Cortex of kidney (tissue), 1 donor: ENCODE data around the gene STRA8.

Experiments
- DNase-seq: peaks from one replicate; lab custom pipeline; 2025; lab: John Stamatoyannopoulos, UW

STRA8 gene

DNA sequence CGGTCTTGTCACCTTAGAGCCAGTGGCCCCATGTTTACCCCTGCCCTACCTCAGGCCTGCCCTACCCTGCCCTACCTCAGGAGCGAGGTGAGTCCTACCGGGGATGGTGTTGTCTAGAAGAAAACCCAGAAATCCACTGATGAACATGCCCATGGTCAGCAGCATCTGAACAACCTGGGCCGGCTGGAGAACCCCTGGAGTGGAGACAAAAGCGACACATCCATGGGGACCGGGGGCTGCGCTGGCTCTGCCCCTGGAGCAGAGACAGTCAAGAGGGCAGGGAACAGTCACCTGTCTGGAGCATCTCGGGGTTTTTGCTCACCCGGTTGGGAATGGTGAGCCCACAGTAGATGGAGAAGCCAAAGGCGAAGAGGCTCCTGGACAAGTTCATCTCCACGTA lies 36.3 kb downstream of the STRA8 start:
- no peak for DNase-seq

DNA sequence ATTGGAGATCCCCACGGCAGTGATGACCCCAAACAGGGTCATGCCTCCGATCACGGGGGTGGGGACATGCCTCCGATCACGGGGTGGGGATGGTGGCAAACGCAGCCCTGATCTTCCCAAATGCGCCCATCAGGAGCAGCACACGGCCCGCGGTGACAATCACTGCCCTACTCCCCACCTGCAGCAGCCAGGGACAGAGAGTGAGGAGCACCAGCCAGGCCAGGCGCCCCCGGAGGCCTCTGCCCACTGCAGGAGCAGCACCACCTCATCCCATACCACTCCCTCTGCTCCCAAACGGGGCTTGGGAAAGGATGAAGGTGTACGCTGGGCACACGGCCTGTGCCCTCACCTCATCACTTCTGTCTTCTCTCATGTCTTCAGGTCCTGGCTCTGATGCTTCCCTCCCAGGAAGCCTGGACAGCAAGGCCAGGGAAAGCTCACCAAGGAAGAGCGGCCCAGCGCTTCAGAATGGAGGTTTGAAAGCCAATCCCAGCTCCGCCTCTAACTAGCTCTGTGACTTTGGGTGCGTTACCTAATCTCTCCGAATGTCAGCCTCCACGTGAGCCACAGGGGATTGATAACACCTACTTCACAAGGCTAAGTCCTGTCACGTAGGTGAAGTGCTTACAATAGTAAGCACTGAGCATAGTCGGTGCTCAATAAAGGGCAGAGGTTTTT lies 37.1 kb downstream of the STRA8 start:
- DNase-seq: no peak

DNA sequence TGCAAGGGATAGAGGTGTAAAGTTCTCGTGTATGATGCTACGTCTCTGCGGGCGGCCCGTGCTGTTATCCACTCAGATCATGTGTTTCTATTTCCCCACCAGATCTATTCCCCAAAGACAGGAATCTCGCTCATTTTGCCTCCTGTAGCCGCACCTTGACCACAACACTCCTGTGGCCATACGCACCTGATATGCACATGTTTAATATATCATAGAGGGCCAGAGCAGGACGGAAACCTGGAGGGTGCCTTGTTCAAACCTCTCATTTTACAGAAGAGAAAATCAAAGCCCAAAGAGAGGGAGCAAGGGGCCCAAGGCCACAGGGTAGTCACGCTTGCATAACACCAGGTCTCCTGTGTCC lies 37.6 kb downstream of the STRA8 start:
- DNase-seq: no peak

DNA sequence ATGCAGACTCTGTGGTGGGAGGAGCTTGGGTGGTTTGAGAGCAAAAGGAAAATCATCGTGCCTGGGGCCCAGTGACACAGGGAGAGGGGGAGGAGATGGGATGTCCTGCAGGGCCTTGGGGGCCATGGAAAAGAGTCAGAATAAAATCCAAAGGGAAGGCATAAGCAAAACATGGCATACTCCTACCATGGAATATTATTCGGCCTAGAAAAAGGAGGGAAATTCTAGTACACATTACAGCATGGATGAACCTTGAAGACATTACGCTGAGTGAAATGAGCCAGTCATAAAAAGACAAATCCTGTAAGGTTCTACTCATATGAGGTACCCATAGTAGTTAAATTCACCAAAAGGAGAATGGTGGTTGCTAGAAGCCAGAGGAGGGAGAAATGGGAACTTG lies 38.7 kb downstream of the STRA8 start:
- DNase-seq: no peak

DNA sequence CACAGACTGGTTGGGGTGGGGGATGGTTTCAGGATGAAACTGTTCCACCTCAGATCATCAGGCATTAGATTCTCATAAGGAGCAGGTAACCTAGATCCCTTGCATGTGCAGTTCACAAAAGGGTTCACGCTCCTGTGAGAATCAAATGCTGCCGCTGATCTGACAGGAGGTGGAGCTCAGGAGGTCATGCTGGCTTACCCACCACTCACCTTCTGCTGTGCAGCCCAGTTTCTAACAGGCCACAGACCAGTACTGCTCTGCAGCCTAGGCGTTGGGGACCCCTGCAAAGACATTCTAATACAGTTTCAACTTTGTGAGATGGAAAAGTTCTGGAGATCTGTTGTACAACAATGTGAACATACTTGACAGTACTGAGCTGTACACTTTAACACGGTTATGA lies 39.9 kb downstream of the STRA8 start:
- no peak for DNase-seq

DNA sequence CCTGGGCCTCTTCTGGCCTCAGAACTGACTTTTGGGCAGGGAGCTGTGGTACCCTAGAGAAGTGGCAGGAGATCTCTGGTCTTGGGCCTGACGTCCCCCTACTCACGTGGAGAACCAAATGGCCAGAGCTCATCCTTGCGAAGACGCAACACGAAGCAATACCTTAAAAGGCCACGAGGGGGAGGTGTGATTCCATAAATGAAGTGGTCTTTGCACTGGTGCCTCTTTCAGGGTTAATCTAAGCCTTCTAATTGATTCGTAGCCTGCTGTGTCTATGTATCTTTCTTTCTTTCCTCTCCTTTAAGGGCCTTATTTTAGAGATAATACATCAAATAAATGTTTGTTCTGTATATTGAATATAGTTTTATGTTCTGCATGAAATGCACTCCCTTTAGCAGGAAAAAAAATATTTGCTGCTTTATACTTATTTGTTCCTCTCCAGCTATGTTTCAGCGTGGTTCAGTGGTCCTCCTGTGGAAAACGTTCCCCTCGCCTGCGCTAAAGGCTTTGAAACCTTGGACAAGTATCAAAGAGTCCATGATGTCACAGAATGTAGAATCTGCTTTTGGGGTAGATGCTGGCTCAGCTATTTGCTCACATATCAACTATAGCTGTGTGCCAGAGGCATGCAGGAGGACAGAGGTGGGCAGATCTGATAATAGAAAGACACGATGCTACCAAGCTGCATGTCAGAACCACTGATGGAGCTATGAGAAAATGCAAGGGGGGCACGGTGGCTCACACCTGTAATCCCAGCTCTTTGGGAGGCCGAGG lies 41.0 kb downstream of the STRA8 start:
- DNase-seq: no peak

DNA sequence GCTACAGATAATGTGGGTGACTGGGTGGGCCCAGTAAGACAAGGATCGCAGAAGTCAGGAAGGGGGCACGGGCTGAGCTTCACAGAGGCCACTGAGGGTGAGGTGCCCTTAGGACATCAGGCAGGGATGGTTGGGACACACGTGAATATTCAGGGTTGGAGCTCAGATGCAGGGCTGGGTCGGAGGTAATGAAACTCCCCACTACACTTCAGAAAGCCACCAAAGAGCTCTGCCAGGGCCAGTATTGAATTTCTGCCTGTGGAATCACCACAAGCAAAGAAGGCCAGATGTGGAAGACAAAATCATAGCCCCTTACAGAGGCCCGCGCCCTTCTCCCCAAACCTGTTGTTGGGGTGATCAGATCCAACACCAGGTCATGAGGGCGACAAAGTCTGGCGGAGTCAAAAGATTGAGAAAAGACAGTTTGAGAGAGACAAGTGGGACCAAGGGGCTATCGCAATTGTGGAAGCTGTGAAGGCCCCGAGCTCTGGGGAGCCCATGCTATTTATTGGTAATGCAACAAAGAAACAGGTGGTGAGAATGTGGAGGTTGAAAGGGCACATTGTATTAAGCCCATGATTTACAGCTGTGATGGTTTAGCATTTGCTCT lies 42.4 kb downstream of the STRA8 start:
- no peak for DNase-seq

DNA sequence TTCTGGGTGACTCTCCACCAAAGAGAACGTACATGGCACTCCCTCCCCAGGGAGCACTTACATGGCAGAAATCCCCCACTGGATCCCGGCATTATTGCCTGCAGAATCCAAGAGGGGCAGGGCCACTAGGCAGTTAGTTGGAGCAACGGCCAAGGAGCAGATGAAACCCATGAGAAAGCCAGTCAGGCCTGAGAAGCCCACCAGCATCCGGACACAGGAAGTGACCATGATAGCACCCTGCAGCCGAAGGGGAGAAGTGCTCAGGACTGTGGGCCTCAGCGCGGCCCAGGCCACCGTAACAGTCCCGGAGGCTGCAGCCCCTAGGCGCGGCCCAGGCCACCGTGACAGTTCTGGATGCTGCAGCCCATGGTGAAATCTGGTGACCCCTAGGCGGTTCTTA lies 43.5 kb downstream of the STRA8 start:
- no peak for DNase-seq

DNA sequence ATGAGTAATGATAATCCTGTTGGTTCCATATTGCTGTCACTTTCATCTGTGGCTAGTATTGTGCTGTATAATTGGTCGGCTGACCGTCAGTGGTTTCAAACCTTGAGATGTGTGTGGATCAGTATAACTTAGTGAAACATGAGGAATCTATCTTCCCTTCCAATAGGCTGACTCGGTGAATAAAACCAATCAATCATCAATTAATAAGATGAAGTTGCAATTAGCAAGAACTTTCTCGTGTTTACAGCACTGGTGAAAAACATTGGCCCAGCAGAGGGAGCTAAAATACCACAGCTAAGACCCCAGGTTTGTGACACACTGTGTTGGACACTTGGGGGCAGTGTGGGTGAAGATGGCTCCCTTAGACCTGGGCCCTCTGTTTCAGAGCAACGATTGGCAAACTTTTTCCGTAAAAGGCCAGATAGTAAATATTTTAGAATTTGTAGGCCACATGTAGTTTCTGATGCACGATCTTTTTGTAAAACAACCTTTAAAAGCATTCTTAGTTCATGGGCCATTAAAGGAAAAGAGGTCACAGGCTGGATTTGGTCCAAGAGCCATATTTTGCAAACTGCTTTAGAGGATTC lies 47.8 kb downstream of the STRA8 start:
- no peak for DNase-seq

DNA sequence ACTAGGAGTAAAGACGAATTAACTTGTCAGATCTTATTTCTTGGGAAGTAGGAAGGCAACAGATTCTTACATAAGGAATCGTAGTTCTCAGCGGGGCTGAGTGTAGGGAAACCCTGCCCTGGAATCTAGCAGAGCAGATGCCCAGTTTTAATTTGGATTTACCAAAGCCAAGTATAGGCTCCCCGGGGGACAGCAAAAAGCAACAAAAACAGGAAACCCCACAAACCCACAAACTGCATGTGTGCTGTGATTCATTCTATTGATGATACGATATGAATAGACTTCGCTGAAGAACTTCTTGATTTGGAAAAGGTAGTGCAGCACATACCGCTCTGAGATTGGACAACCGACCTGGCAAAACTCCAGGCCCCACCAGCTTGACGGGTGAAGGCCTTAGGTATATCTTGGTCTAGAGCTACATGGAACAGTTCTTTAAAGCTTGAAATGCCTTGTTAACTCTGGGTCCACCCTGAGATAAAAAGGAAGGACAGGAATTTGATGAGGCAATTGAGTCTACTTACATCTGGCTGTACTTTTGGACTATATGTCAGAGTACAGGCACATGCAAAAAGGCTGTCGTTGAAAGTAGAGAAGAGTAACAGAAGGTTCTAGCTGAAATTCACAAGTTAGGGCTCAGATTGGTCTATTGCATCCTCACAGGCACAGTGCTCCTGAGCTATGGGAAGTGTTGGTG lies 49.1 kb downstream of the STRA8 start:
- no peak for DNase-seq

DNA sequence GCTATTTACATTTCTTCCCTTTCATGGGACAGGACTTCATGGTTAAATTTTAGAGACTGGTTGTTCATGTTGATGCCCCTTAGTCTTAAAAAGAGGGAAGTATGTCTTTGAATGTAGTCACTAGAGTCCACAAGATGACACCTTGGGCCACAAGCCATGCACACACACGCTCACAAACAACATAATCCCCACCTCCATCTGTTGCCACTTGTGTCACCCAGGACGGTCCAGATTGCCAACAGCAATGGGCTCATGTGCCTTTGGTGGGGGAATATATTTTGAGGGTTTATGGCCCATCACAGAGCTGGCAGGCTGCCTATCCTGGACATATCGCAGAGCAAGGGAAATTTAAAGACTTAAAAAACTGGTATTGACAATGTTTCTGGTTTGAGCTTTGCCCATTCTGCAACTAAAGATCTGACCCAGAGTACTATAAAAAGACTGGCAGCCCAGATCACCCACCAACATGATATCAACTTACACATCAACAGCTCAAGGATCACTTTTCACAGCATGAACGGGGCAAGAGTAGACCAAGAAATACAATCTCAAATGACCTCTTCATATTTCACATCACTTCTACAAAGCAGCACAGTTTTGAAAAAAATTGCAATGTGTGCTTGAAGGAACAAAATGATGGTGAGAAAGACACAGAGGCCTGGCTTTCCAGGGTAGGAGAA lies 50.5 kb downstream of the STRA8 start:
- no peak for DNase-seq

DNA sequence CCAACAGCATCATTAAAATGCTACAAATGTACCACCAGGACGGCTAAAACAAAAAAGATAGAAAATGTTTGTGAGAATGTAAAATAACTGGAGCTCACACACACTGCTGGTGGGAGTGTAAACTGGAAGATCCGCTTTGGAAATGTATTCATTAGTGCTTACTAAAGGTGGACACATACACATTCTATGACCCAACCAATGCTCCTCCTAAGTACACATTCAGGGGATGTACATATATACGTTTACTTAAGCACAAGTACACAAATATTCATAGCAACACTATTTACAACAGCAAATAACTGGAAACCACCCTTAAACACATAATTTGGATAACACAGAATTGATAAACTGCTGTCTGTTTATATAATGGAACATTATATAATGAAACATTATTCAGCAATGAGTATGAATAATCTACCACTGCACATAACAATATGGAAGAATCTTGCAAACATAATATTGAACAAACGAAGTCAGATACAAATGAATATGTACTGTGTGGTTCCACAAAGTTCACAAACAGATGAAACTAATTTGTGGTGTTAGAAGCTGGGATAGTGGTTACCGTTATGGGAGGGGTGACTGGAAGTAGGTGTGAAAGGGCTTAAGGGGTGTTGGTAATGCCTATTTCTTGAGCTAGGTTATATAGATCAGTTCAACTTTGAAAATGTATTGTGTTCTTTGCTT lies 52.1 kb downstream of the STRA8 start:
- no peak for DNase-seq

DNA sequence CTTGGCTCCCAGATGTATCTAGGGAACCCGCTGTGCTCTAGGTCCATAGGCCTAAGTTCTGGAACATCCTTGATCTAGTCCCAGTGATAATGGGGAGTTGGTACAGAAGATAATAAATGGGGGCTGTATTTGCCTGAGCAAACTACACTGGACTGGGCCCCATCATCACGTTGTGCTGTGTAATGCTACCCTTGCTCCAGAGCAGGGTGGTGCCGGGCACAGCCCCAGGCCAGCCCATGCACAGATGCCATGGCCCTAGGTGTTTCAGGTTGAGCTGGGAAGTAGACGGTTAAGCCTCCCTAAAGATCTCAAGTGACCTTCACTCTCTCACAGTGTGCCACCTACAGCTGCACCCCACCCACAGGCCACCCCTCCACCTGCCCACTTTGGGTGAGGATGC lies 53.2 kb downstream of the STRA8 start:
- no peak for DNase-seq

DNA sequence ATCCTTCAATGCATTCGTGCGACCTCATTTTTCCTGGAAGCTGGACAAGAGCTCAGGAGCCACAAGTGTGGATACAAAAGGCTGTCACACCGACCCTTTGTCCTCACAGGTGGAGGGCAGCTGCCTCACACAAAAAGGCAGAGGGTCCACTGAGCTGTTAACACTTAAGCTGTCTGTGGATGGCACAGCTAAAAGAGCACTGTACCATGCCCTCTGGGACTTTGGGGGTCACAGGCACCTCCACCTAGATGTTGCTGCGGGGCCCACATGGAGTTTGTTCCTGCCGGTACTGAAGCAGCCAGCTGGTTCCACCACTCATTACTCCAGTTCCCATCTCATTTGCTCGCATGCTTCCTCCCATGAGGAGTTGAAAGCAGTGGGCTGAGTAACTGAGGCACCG lies 57.0 kb downstream of the STRA8 start:
- no peak for DNase-seq

DNA sequence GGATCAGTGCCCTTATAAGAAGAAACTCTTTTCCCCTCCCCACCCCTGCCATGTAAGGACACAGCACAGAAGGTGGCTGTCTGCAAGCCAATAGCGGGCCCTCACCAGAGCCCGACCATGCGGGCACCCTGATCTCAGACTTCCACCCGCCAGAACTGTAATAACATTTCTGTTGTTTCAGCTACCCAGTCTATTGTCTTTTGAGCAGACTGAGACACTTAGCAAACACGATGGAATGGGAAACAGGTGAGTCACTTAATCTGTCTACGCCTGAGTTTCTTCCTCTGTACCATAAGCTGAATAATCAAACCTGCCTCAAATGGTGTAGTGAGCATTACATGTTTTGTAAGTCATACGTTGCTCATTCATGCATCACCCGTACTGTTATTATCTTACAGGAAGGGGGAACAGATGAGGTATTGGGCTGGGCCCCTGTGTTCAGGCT lies 58.2 kb downstream of the STRA8 start:
- DNase-seq: no peak

DNA sequence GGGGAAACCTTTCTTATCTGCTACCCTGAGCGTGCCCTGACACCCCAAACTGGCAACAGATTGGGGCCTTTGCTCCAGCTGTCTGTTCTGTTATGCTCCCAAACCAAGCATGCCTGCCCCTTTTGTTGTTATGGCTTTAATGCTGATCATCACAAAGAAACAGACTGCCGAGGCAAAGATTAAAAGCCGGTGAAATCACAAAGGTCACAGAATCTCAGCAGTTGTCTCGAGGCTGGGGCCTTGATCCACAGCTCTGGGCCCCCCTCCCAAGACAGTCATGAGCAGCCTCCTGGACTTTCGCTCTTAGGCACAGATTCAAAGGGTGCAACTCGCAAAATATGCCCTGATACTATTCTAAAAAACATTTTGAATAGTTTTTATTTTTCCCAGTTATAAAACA lies 65.6 kb downstream of the STRA8 start:
- DNase-seq: no peak

DNA sequence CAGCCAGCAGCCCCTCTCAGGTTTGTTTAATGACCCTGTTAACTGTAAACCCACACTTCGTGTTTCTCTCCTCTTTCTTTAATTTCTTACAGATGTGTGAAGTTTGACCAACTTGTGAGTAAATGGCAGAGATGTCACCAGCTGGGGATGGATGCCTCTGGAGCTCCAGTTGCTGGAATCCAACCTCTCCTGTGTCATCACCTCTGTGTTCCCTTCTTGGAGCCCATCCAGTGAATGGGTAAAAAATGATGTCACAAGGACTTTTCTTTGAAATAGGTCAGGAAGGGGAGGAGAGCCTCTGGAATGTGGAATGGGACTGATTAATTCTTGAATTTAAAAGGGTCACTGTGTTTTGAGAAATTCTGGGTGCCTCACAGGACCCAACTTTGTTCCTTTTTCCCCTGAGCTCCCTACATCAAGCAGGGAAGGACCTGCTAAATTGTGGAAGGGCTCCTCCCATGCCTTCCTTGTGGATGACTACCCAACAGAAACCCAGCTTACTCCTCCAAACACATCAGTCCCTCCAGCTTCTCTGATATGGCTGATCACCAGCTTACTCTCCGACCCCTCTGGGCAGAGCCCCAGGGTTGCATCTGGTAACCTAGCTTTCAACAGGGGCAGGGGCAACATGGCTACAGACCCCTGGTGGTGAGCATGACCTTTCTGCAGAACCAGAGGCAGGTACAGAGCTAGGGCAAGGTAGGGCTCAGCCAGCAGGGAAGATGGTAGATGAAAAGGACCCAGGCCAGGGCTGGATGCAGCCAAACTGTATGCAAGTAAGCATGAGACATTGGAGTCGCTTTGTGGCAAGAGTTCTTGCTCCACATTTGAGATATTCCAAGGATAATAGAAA lies 67.5 kb downstream of the STRA8 start:
- no peak for DNase-seq
